Measurements from ENCODE around the gene ZNF528. TPM values are rescaled to one million over a fixed set of nuclear protein-coding genes. Genes with fewer than 3 reads are reported as not detected.
A peak's percentile ranks its signal among the peaks of the same experiment; 100 is the strongest.

ZNF528 gene
- total RNA-seq (17.9 and 22.2 TPM in 2 replicates), polyA plus RNA-seq (12.4 and 17.0 TPM in 2 replicates)

- H4K20me1 ChIP-seq (ENCODE audit: insufficient read depth, poor library complexity, severe bottlenecking), result no peaks in the 10 kb centered on the region
- H3K27me3 ChIP-seq, result no peaks in the 10 kb centered on the region
- H2AFZ ChIP-seq, result peak within 1 kb of the TSS; percentile 77
- peak within 1 kb of the TSS; percentile 80 for H3K4me2 ChIP-seq
- peaks cover 3% of the 10 kb centered on the region for H3K36me3 ChIP-seq (replicated peaks; ENCODE audit: insufficient read depth, low read depth)
- H3K4me1 ChIP-seq (ENCODE audit: insufficient read depth), result no peaks in the 10 kb centered on the region
- peaks cover 19% of the 10 kb centered on the region for H3K79me2 ChIP-seq
- peak; percentile 96 for DNase-seq (ENCODE audit: low spot score)
- H3K9me2 ChIP-seq (replicated peaks; ENCODE audit: insufficient read depth), result no peaks in the 10 kb centered on the region
- peak within 1 kb of the TSS; percentile 93 for H3K27ac ChIP-seq
- H3K4me3 ChIP-seq, result peak within 1 kb of the TSS; percentile 70
- TF ChIP-seq CTCF (IDR thresholded peaks at IDR 0.05; ENCODE audit: poor library complexity) (no peak), EZH2phosphoT487 (IDR thresholded peaks at IDR 0.05; ENCODE audit: low read depth, severe bottlenecking, unreplicated experiment) (no peak), EZH2 (IDR thresholded peaks at IDR 0.05; ENCODE audit: borderline replicate concordance) (no peak)
- H3K9me3 ChIP-seq (ENCODE audit: low read depth), result peaks cover 4% of the 10 kb centered on the region
- WGBS (ENCODE audit: low lambda C conversion rate, missing lambda C conversion rate), result 24% methylated on average over 36 of the region's 36 CpGs
Observed at GRCh38 chr19:52397310-52398080, at the start of gene ZNF528. Gene ZNF528, plus strand, starts transcription at chr19:52397849. Its CDS starts 4,165 bp downstream, at chr19:52402014.

GRCh38 chr19:52351512-52351911 lies 46.1 kb upstream of the ZNF528 start:
- H3K27me3 ChIP-seq, result no peaks in the 10 kb centered on the region
- H3K4me2 ChIP-seq, result no peak overlapping the region
- H3K4me3 ChIP-seq, result no peak overlapping the region
- WGBS (ENCODE audit: low lambda C conversion rate, missing lambda C conversion rate), result 80% methylated on average over 9 of the region's 9 CpGs
- no peaks in the 10 kb centered on the region for H3K36me3 ChIP-seq (replicated peaks; ENCODE audit: insufficient read depth, low read depth)
- no peak overlapping the region for H2AFZ ChIP-seq
- no peaks in the 10 kb centered on the region for H3K79me2 ChIP-seq
- peaks cover 5% of the 10 kb centered on the region for H3K9me3 ChIP-seq (ENCODE audit: low read depth)
- no peak overlapping the region for H3K27ac ChIP-seq
- no peaks in the 10 kb centered on the region for H4K20me1 ChIP-seq (ENCODE audit: insufficient read depth, poor library complexity, severe bottlenecking)
- H3K4me1 ChIP-seq (ENCODE audit: insufficient read depth), result no peaks in the 10 kb centered on the region
- no peak for DNase-seq (ENCODE audit: low spot score)
- no peaks in the 10 kb centered on the region for H3K9me2 ChIP-seq (replicated peaks; ENCODE audit: insufficient read depth)
- TF ChIP-seq EZH2phosphoT487 (IDR thresholded peaks at IDR 0.05; ENCODE audit: low read depth, severe bottlenecking, unreplicated experiment) (no peak), EZH2 (IDR thresholded peaks at IDR 0.05; ENCODE audit: borderline replicate concordance) (no peak), CTCF (IDR thresholded peaks at IDR 0.05; ENCODE audit: poor library complexity) (no peak)

GRCh38 chr19:52366414-52366824 lies 31.2 kb upstream of the ZNF528 start:
- H3K4me1 ChIP-seq (ENCODE audit: insufficient read depth), result peaks cover 3% of the 10 kb centered on the region
- H4K20me1 ChIP-seq (ENCODE audit: insufficient read depth, poor library complexity, severe bottlenecking), result no peaks in the 10 kb centered on the region
- peaks cover 43% of the 10 kb centered on the region for H3K9me3 ChIP-seq (ENCODE audit: low read depth)
- no peak overlapping the region for H3K4me3 ChIP-seq
- no peak for DNase-seq (ENCODE audit: low spot score)
- peaks cover 11% of the 10 kb centered on the region for H3K79me2 ChIP-seq
- H2AFZ ChIP-seq, result no peak overlapping the region
- no peak overlapping the region for H3K27ac ChIP-seq
- TF ChIP-seq EZH2 (IDR thresholded peaks at IDR 0.05; ENCODE audit: borderline replicate concordance), result no peak
- no peak for TF ChIP-seq EZH2phosphoT487 (IDR thresholded peaks at IDR 0.05; ENCODE audit: low read depth, severe bottlenecking, unreplicated experiment)
- no peak for TF ChIP-seq CTCF (IDR thresholded peaks at IDR 0.05; ENCODE audit: poor library complexity)
- peaks cover 7% of the 10 kb centered on the region for H3K36me3 ChIP-seq (replicated peaks; ENCODE audit: insufficient read depth, low read depth)
- 98% methylated on average over 8 of the region's 8 CpGs for WGBS (ENCODE audit: low lambda C conversion rate, missing lambda C conversion rate)
- no peaks in the 10 kb centered on the region for H3K27me3 ChIP-seq
- H3K9me2 ChIP-seq (replicated peaks; ENCODE audit: insufficient read depth), result no peaks in the 10 kb centered on the region
- H3K4me2 ChIP-seq, result no peak overlapping the region

All from hepatocyte (in vitro differentiated cells).